SH-SY5Y (cell line): ENCODE results near the gene IGF2BP1.

ENCODE experiments used
- GATA2 ChIP-seq: IDR thresholded peaks from 2 replicates; pipeline ENCODE4 v1.6.1; 2011; ENCODE audit warnings: mild to moderate bottlenecking, low read depth, low read length
- GATA3 ChIP-seq: IDR thresholded peaks from 2 replicates; pipeline ENCODE4 v1.6.1; 2011; ENCODE audit warnings: low read depth, mild to moderate bottlenecking, low read length, moderate library complexity

DNA sequence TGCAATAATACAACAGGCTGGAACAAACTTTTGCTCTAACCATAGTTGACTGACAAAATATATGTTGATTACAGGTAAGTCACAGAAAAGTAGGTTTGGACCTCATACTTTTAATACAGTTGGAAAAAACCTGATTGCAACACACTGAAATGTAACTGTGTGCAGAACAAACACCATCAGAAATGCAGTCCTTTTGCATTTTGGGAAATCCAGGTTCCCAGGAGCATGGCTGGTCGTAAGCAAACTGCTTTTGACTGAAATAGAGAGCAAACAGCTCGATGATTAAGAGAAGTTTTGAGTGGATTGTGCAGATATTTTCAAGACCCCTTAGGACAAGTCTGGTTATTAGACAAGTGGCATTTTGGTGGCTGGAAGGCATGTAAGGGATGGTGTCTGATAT lies 8.0 kb downstream of the IGF2BP1 start:
- TF ChIP-seq GATA2 (no peak), GATA3 (no peak)
